HepG2 (cell line): ENCODE results near the gene TMEM240. TPM values are rescaled to one million over a fixed set of nuclear protein-coding genes. Genes with fewer than 3 reads are reported as not detected.

ENCODE experiments used
- ASH2L ChIP-seq: fragments of 300-600, 200-600 bp; sonication (generic); IDR thresholded peaks from 2 replicates; pipeline ENCODE4 v1.7.0; 2017; ENCODE audit warnings: low read depth, mild to moderate bottlenecking, moderate library complexity, mixed read lengths, low read length; ENCODE audit not compliant: insufficient read length
- FOXP1 ChIP-seq, 2 experiments: fragments of 450-650 bp in 1 of 2; IDR thresholded peaks; 2 replicates each; pipeline ENCODE4 v1.6.1; 2017 to 2018; ENCODE audit warnings: antibody characterized with exemption in 1 of 2
- HMGXB4 ChIP-seq, 2 experiments: sonication (generic) in 1 of 2; formaldehyde crosslinking in 1 of 2; IDR thresholded peaks; 2 replicates each; pipeline versions ENCODE4 v1.4.0 to v1.6.1; 2018 to 2020; ENCODE audit warnings: missing genetic modification reagents in 2 of 2, borderline replicate concordance in 1 of 2, low read depth in 1 of 2, mild to moderate bottlenecking in 1 of 2, missing biosample characterization in 1 of 2
- KAT2B ChIP-seq: fragments of 150-350 bp; IDR thresholded peaks from 2 replicates; pipeline ENCODE4 v1.6.1; 2014; ENCODE audit warnings: low read depth, low read length, borderline replicate concordance
- KMT2A ChIP-seq: sonication (generic); formaldehyde crosslinking; IDR thresholded peaks from 2 replicates; pipeline ENCODE4 v1.4.0; 2020; ENCODE audit warnings: missing genetic modification reagents
- MAZ ChIP-seq, 2 experiments: sonication (generic) in 1 of 2; formaldehyde crosslinking in 1 of 2; IDR thresholded peaks; 2 replicates each; pipeline versions ENCODE4 v1.5.0 to v1.6.1; 2012 to 2020; ENCODE audit warnings: low read depth in 2 of 2, mild to moderate bottlenecking in 2 of 2, borderline replicate concordance in 1 of 2, improper control_type of control experiment in 1 of 2, low read length in 1 of 2, missing genetic modification reagents in 1 of 2, moderate library complexity in 1 of 2
- PAXIP1 ChIP-seq: sonication (generic); formaldehyde crosslinking; conservative IDR thresholded peaks from 2 replicates; pipeline ENCODE4 v1.4.0; 2020; ENCODE audit warnings: mild to moderate bottlenecking, missing genetic modification reagents, moderate library complexity
- YEATS4 ChIP-seq: sonication (generic); formaldehyde crosslinking; IDR thresholded peaks from 2 replicates; pipeline ENCODE4 v1.4.0; 2020; ENCODE audit warnings: missing genetic modification reagents, borderline replicate concordance
- ZMYM4 ChIP-seq: sonication (generic); formaldehyde crosslinking; IDR thresholded peaks from 2 replicates; pipeline ENCODE4 v1.8.1; 2023; ENCODE audit warnings: mild to moderate bottlenecking, missing genetic modification reagents
- ZNF687 ChIP-seq: sonication (generic); formaldehyde crosslinking; IDR thresholded peaks from 2 replicates; pipeline ENCODE4 v1.5.1; 2020; ENCODE audit warnings: mild to moderate bottlenecking, missing genetic modification reagents, moderate library complexity
- ZNF839 ChIP-seq: sonication (generic); formaldehyde crosslinking; IDR thresholded peaks from 2 replicates; pipeline ENCODE4 v1.4.0; 2020; ENCODE audit warnings: missing genetic modification reagents, mild to moderate bottlenecking, borderline replicate concordance
- polyA plus RNA-seq, 8 experiments: library from polyadenylated mRNA; depleted of rRNA in 3 of 8; stranded (reverse) in 7 of 8; unstranded in 1 of 8; fragments of >200 nt; fragmentation: Illumina TruSeq in 4 of 8; extraction: Trizol in 4 of 8; gene quantifications; 2 replicates each; pipeline versions ENCODE4 v1.2.1 to v1.2.3, GENCODE V29; 2011 to 2016; ENCODE audit warnings: low read depth in 4 of 8, missing spikeins in 1 of 8, mixed read lengths in 1 of 8; ENCODE audit not compliant: insufficient read depth in 1 of 8
- total RNA-seq, 5 experiments: library from RNA; depleted of rRNA; stranded (reverse); fragments of >200 nt; fragmentation: Illumina TruSeq; extraction: Trizol; gene quantifications; 2 replicates each; pipeline ENCODE4 v1.2.3, GENCODE V29; 2016; ENCODE audit warnings: low read depth in 1 of 5

The TMEM240 gene
- total and polyA plus RNA-seq, 2 of the 13 experiments (the other 11 are each of a cell fraction or from before 2014, with no cell fraction given) = 0.17 TPM; not detected in 1

GRCh38 chr1:1574721-1575537, 34.5 kb upstream of the TMEM240 start, which contains the start of gene SSU72 (continued):
- TF ChIP-seq HMGXB4 (CRISPR knock-in tag; IDR thresholded peaks at IDR 0.05; ENCODE audit: borderline replicate concordance in 1 of 2, low read depth in 1 of 2) (no peak; a peak in 2 of 4 replicates), ASH2L (peak; percentile 82), FOXP1 (IDR thresholded peaks at IDR 0.05) (no peak), FOXP1 (CRISPR knock-in tag; IDR thresholded peaks at IDR 0.05) (peak; percentile 61; the same call in 1 of the 2 replicates), YEATS4 (CRISPR knock-in tag) (peak; percentile 84; the same call in 1 of the 2 replicates), ZNF839 (CRISPR knock-in tag) (0 out of 2 replicates have a peak, but pooled peaks have one; percentile 67), KMT2A (CRISPR knock-in tag) (peak; percentile 65), ZMYM4 (CRISPR knock-in tag) (no peak; the same call in 1 of the 2 replicates), MAZ (IDR thresholded peaks at IDR 0.05; ENCODE audit: borderline replicate concordance, low read depth, low read length) (no peak), MAZ (CRISPR knock-in tag; IDR thresholded peaks at IDR 0.05; ENCODE audit: low read depth) (peak; percentile 66), KAT2B (no peak), ZNF687 (CRISPR knock-in tag) (peak; percentile 55; the same call in 1 of the 2 replicates), PAXIP1 (no peak)
